ENCODE measurements around the gene FOXF2.

Gene FOXF2

GRCh38 chr6:1409774-1410465, 20.5 kb downstream of the FOXF2 start:
- DNase-seq (ENCODE audit: low spot score): no peak

GRCh38 chr6:1412901-1413300, 23.5 kb downstream of the FOXF2 start:
- no peak for DNase-seq (ENCODE audit: low spot score)

- DNase-seq (ENCODE audit: low spot score): no peak
These were observed 26.2 kb downstream of the FOXF2 start for GRCh38 chr6:1415416-1416063.

GRCh38 chr6:1416191-1416760, 26.9 kb downstream of the FOXF2 start:
- no peak for DNase-seq (ENCODE audit: low spot score)

GRCh38 chr6:1416820-1417219, 27.4 kb downstream of the FOXF2 start:
- no peak for DNase-seq (ENCODE audit: low spot score)

- no peak for DNase-seq (ENCODE audit: low spot score)
These were observed 28.3 kb downstream of the FOXF2 start for GRCh38 chr6:1417718-1418117.

GRCh38 chr6:1418471-1419191, 29.3 kb downstream of the FOXF2 start:
- DNase-seq (ENCODE audit: low spot score): no peak

GRCh38 chr6:1420382-1420781, 31.0 kb downstream of the FOXF2 start:
- DNase-seq (ENCODE audit: low spot score): no peak

- no peak for DNase-seq (ENCODE audit: low spot score)
These were observed 32.9 kb downstream of the FOXF2 start for GRCh38 chr6:1422290-1422689.

- no peak for DNase-seq (ENCODE audit: low spot score)
These were observed 34.2 kb downstream of the FOXF2 start for GRCh38 chr6:1423578-1423977.

GRCh38 chr6:1424306-1424927, 35.0 kb downstream of the FOXF2 start:
- no peak for DNase-seq (ENCODE audit: low spot score)

GRCh38 chr6:1426416-1426815, 37.0 kb downstream of the FOXF2 start:
- no peak for DNase-seq (ENCODE audit: low spot score)

- DNase-seq (ENCODE audit: low spot score): no peak
These were observed 46.4 kb downstream of the FOXF2 start for GRCh38 chr6:1435806-1436205.

- peak; percentile 44 for DNase-seq (ENCODE audit: low spot score)
These were observed 47.2 kb downstream of the FOXF2 start for GRCh38 chr6:1436334-1437306.

- DNase-seq (ENCODE audit: low spot score): no peak
These were observed 48.4 kb downstream of the FOXF2 start for GRCh38 chr6:1437553-1438406.

- DNase-seq (ENCODE audit: low spot score): no peak
These were observed 49.1 kb downstream of the FOXF2 start for GRCh38 chr6:1438471-1438881.

- no peak for DNase-seq (ENCODE audit: low spot score)
These were observed 50.0 kb downstream of the FOXF2 start for GRCh38 chr6:1439349-1439748.

- no peak for DNase-seq (ENCODE audit: low spot score)
These were observed 53.6 kb downstream of the FOXF2 start for GRCh38 chr6:1442929-1443328.

All from putamen (tissue), 1 donor.